SU-DHL-6 (cell line): ENCODE results near the gene OR52B6.

Experiments
- CTCF ChIP-seq: fragments of 200-600 bp; sonication (generic); IDR thresholded peaks from one replicate; pipeline ENCODE4 v1.5.1; 2017; ENCODE audit warnings: antibody characterized with exemption, mild to moderate bottlenecking, low read length, moderate library complexity; ENCODE audit not compliant: insufficient read depth, poor library complexity, severe bottlenecking
- EZH2phosphoT487 ChIP-seq: fragments of 200-600 bp; sonication (generic), shearing (Covaris generic); conservative IDR thresholded peaks from 2 replicates; pipeline ENCODE4 v1.6.1; 2018; ENCODE audit warnings: mild to moderate bottlenecking, antibody characterized with exemption, low read length, moderate library complexity, mixed read lengths

- TF ChIP-seq CTCF (peak; percentile 10), EZH2phosphoT487 (no peak)
Observed at GRCh38 chr11:5553343-5553742, 27.3 kb upstream of the OR52B6 start.
